ENCODE measurements around the gene LRP1-AS. TPM values are rescaled to one million over a fixed set of nuclear protein-coding genes. Genes with fewer than 3 reads are reported as not detected.
A peak's percentile ranks its signal among the peaks of the same experiment; 100 is the strongest.

The LRP1-AS gene
- total and polyA plus RNA-seq, 8 donors: not detected

DNA sequence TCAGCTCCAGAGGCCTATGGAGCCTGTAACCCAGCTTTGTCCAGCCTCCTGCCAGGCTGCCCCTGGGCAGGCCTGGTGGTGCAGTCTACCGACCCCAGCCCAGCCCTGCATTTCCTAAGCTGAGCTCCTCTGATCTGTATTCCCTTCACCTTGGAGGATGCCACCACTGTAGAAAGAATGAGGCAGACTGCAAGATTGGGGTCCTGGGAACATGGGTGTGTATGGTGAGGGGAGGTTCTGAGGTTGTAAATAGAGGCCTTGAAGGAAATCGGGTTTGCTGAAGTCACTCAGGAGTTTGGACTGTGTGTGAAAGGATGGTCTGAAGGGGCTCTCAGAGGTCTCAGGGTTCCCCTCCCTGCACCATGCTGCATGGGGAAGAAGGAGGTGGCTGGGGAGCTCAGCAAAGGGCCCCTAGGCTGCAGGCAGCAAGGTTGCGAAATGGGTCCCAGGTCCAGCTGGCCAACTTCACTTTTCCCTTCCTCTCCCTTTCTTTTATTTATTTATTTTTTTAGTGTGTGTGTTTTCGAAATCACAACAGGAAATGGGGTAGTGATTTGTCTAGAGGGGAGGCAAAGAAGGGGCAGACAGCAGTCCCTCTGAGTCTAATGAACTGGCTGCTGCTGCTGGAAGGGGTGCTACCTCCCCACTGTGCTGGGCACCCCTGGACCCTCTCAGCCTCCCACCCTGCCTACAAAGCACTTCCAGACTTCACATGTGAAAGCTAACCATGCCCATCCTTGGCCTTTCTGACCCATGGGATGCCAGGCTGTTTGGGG is 1.2 kb upstream of the LRP1-AS start:
- intact Hi-C loops (cut with DNase I): no loop called here
- no peaks in the 10 kb centered on the region for H3K27me3 ChIP-seq
- H3K4me1 ChIP-seq: peaks cover 0 to 2% (median 0%) of the 10 kb centered on the region in 3 donors
- WGBS, 2 donors: 75 to 84% methylated on average over 4 of the region's 4 CpGs
- H3K27ac ChIP-seq: peak overlapping the region in 1 of 4 donors; percentile 54
- no peaks in the 10 kb centered on the region for H3K9me3 ChIP-seq
- DNase-seq (peak in 1 of 6 donors; percentile 12), ATAC-seq (peak in 3 of 4 donors; percentile 39 to 58 (median 52)), FAIRE-seq (no peak)
- peaks cover 0 to 15% (median 0%) of the 10 kb centered on the region in 3 donors for H3K36me3 ChIP-seq
- no peak overlapping the region for H3K4me3 ChIP-seq
- TF ChIP-seq, protein P1, sequence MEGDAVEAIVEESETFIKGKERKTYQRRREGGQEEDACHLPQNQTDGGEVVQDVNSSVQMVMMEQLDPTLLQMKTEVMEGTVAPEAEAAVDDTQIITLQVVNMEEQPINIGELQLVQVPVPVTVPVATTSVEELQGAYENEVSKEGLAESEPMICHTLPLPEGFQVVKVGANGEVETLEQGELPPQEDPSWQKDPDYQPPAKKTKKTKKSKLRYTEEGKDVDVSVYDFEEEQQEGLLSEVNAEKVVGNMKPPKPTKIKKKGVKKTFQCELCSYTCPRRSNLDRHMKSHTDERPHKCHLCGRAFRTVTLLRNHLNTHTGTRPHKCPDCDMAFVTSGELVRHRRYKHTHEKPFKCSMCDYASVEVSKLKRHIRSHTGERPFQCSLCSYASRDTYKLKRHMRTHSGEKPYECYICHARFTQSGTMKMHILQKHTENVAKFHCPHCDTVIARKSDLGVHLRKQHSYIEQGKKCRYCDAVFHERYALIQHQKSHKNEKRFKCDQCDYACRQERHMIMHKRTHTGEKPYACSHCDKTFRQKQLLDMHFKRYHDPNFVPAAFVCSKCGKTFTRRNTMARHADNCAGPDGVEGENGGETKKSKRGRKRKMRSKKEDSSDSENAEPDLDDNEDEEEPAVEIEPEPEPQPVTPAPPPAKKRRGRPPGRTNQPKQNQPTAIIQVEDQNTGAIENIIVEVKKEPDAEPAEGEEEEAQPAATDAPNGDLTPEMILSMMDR (IDR thresholded peaks at IDR 0.05): no peak

DNA sequence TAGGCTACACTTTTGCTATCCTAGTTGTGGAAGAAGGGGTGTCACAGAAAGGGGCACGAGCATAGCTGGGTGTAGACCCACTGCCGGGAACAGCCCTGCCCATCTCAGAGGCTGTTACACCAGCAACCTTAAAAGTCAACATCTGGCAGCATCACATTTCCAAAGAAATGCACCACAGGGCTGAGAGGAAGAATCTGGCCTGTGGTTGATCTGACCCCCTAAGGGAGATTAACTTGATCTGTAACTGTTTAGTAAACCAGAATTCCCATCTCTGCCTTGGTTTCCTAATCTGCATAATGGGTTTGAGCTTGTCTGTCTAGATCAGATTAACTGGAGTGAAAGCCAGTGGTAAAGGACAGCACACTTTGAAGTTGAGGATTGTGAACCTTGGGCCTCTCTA is 1.3 kb downstream of the LRP1-AS start:
- DNase-seq (no peak), FAIRE-seq (no peak), ATAC-seq (no peak)
- Histone ChIP-seq H3K4me1 (no peaks in the 10 kb centered on the region), H3K9me3 (no peaks in the 10 kb centered on the region), H3K36me3 (peaks cover 0 to 15% (median 0%) of the 10 kb centered on the region in 3 donors), H3K27me3 (no peaks in the 10 kb centered on the region), H3K27ac (no peak overlapping the region), H3K4me3 (no peak overlapping the region)
- TF ChIP-seq, protein P1 (IDR thresholded peaks at IDR 0.05): no peak
- WGBS, 2 donors: 70 to 78% methylated on average over 2 of the region's 2 CpGs
- intact Hi-C loops (cut with DNase I): no loop called here

DNA sequence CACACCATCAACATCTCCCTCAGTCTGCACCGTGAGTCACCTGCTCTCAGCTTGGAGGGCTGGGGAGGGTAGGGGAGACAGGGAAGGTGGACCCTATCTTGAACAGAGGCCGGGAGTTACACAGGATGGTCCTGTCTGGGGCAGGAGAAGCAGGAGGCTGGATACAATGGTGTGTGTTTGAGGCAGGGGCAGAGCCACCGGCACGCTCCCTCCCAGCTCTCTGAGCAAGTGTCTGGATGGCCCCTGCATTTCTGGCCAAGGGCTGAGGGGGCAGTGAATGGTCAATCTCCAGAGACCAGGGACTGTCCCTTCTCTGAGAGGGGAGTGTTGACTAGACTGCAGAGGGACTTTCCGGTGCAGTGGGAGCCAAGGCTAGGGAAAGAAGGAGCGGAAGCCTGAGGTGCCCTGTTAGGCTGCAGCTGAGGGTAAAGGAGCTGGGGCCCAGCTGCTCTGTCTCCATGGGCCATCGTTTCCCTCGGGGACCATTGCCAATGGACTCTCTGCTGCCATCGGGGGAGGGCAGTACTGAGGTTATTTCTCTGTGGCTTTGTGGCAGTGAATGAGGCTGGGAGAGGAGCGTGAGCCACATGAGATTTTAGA is 1.9 kb downstream of the LRP1-AS start:
- no peaks in the 10 kb centered on the region for H3K9me3 ChIP-seq
- FAIRE-seq (no peak), ATAC-seq (peak in 1 of 4 donors; percentile 27), DNase-seq (no peak)
- no peaks in the 10 kb centered on the region for H3K4me1 ChIP-seq
- no peaks in the 10 kb centered on the region for H3K27me3 ChIP-seq
- H3K36me3 ChIP-seq: peaks cover 0 to 15% (median 0%) of the 10 kb centered on the region in 3 donors
- TF ChIP-seq, protein P1 (IDR thresholded peaks at IDR 0.05): no peak
- intact Hi-C loops (cut with DNase I): no loop called here
- H3K27ac ChIP-seq: no peak overlapping the region
- WGBS, 2 donors: 74 to 84% methylated on average over 10 of the region's 10 CpGs
- no peak overlapping the region for H3K4me3 ChIP-seq

DNA sequence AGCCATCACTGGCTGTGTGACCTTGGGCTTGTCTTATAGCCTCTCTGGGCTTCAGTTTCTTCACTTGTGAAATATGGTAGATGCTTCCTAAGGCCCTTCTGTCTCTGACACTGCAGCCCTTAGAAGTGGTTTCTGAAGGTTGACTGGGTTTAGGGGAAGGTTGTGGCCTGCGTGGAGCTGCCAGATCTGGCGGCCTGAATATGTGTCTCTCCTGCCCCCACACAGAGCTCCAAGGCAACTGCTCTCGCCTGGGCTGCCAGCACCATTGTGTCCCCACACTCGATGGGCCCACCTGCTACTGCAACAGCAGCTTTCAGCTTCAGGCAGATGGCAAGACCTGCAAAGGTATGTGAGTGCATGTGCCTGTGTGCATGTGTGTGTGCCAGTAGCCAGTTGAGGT is 4.0 kb downstream of the LRP1-AS start:
- 79 to 81% methylated on average over 4 of the region's 4 CpGs for WGBS, 2 donors
- no peaks in the 10 kb centered on the region for H3K4me1 ChIP-seq
- no peaks in the 10 kb centered on the region for H3K27me3 ChIP-seq
- no peak overlapping the region for H3K27ac ChIP-seq
- DNase-seq (no peak), FAIRE-seq (no peak), ATAC-seq (no peak)
- peaks cover 0 to 15% (median 0%) of the 10 kb centered on the region in 3 donors for H3K36me3 ChIP-seq
- no peaks in the 10 kb centered on the region for H3K9me3 ChIP-seq
- TF ChIP-seq, protein P1 (IDR thresholded peaks at IDR 0.05): no peak
- intact Hi-C loops (cut with DNase I): no loop called here
- H3K4me3 ChIP-seq: no peak overlapping the region

DNA sequence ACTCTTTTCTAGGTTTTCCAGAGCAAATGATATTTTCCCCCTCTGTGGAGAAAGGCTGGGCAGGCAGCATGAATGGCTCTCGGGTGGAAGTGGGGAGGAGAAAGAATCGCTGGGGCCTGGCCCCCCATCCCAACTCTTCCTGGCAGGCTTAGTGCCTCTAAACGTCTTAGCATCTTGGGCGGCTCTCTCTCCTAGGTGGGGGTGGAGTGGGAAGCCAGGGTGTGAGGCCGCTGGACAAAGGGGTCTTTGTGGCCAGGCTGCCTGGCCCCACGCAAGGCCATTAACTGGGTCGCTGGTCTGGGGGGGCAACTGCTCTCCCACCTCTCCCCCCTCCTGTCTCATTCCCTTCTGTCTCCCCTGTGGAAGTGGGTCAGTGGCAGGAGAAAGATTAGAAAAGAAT is 4.7 kb downstream of the LRP1-AS start:
- intact Hi-C loops (cut with DNase I): no loop called here
- ATAC-seq (no peak), FAIRE-seq (no peak), DNase-seq (no peak)
- no peak overlapping the region for H3K4me3 ChIP-seq
- WGBS, 2 donors: 59 to 63% methylated on average over 7 of the region's 7 CpGs
- H3K4me1 ChIP-seq: no peaks in the 10 kb centered on the region
- TF ChIP-seq, protein P1 (IDR thresholded peaks at IDR 0.05): no peak
- H3K9me3 ChIP-seq: no peaks in the 10 kb centered on the region
- no peaks in the 10 kb centered on the region for H3K27me3 ChIP-seq
- peaks cover 0 to 15% (median 0%) of the 10 kb centered on the region in 3 donors for H3K36me3 ChIP-seq
- no peak overlapping the region for H3K27ac ChIP-seq
